Activated CD8-positive, alpha-beta memory T cell treated with anti-CD3 and anti-CD28 coated beads, Interleukin-2, amount 50 U/mL, for 24 hours (primary cell): Measurements from ENCODE around the gene KBTBD12.

Source experiments
- DNase-seq: peaks from one replicate; pipeline ENCODE4 v3.0.0-alpha.2; 2020; ENCODE audit errors: extremely low read depth

Gene KBTBD12

DNA sequence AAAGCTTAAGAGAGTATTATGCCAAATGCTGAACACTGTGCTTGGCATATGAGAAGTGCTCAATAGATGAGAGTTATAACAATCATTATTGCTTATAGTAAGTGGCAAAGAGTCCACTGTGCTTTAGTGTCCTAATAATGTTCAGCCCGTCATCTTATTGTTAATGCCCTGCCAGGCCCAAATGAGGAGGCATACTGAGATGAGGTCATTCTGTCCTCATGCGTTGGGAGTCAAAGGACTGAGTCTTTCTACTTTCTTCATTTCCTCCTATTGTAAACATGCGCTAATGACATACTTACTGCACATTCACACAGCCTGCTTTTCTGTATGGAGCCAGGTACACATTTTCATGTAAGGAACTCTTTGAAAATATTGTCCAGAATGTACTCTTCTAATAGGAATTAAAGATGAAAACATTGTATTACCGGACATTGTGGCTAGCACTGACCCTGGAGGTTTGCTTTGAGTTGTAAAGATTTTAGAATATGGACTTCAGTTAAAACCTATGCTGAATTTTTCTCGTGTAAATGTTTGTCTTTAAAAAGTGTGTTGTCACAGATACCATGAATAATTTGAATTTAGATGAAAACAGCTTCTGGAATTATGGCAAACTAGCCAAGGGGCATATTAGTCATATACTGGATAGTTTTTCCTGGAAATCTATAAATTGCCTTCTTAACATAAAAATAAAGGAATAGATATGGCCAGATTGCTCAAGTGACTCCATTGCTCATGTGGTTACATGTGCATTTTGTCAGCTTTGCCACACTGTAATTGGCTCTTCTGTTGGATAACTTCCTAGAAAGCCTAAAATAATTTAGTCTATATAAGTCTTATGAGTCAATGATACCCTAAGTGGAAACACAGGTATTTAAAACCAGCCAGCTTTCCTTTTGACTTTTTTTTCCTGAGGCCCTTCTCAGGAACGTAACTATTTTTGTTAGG is 38.3 kb downstream of the KBTBD12 start:
- no peak for DNase-seq

DNA sequence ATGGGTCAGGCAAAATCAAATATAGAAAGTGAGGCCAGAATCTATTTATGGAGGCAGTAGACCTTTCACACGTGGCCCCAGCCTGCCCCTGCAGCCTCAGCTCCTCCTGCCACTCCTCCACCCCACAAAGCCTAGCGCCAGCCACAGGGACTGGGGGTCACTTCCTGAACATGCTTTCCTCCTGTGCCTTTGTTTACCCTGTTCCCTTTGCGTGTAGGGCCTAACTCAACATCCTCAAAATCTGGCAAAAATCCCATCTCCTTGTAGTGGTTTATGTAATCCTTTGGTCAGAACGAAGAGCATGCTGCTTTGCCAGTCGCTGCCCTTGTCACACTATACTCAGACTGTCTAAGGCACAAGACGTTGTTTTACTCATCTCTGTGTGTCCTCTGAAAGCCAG is 39.6 kb downstream of the KBTBD12 start:
- DNase-seq: no peak

DNA sequence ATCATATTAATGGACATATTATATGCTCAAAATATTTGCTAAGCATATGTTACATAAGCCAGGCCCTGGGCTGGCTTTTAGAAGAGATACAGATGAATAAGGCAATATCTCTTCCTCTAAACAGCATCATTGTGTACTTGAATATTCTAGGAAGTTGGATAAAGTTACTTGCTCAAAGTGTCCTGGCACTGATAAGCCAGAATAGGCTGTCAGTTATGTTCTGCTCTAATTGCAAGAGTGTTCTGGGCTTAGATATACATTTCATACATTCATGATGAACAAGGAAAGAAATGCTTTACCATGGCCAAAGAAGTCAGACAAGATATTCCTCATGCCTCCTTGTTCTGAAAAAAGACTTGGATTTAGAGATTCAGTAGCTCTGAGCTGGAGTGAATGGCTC is 40.7 kb downstream of the KBTBD12 start:
- DNase-seq: no peak

DNA sequence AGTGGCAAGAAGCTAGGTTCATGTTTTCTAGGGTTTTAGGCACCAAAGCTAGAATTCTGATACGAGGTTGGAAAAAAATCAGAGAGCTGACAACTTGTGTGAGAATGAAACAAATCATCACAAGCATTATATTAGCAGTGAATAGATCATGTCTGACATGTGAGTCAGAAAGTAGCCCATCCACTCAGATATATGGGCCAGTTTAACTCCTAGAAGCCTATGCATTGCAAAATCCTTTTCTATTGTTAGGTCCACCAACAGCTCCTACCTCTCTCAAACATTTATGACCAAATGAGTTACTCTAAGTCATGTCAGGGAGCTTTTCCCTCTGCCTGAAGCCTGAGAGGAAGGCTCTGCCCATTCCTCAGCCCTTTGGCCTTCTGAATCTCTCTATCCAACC is 44.0 kb downstream of the KBTBD12 start:
- no peak for DNase-seq

DNA sequence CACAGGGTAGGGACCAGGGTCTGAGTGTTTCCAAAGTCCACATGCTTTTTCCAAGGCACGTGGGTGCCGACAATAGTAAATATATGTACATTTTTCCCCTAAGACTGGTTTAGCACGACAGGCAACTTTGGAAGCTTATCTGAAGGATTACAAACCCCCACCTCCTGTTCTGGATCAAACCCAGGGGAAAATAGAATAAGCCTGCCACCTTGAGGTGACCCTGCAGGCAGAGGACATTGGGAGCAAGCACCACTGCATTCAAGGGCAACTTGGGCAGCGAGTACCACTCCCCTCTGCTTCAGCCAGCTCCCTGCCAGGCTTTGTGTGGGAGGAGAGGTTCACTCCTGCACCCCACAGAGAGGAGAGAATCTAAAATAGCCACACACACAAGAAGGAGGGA is 44.8 kb downstream of the KBTBD12 start:
- no peak for DNase-seq

DNA sequence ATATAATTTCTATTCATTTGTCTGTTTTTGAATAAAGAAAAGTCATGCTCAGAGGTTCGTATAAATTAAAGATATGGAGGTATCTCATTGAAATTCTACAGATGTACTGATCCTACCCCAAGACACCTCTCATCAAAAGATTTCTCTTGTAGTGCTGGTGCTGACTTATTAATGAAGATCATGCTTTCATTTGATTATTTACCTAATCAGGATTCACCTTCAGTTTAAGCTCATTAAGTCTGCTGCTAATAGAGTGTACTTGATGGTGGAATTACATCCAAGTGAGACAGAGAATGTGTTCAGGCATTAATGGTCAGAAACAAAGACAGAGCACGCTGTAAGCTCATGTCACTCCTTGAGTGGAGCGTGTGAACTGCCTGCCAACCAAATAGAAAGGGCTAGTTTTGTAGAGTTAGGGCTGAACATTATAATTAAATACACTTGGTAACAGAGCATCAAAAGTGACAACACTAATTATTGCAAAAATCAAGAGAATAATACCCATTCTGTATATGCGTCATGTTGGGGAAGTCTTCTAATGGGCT is 45.5 kb downstream of the KBTBD12 start:
- no peak for DNase-seq

DNA sequence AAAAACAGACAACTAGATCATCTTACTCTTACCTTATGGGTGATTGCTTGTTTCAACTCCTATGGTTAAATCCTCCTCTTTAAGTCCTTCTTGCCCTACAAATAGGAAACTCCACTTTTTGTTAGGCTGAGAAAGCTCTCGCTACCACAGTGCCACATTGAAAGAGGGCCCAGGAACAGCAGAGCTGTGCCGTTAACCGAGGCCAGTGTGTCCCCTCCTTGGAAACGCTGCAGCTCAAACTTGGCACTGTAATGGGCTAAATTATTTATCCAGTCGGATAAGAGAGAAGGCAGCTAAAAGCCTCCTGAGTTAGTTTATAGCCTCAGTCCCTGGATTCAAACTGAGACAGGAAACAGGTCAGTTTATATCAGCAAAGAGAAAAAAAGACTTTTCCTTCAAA is 46.1 kb downstream of the KBTBD12 start:
- no peak for DNase-seq

DNA sequence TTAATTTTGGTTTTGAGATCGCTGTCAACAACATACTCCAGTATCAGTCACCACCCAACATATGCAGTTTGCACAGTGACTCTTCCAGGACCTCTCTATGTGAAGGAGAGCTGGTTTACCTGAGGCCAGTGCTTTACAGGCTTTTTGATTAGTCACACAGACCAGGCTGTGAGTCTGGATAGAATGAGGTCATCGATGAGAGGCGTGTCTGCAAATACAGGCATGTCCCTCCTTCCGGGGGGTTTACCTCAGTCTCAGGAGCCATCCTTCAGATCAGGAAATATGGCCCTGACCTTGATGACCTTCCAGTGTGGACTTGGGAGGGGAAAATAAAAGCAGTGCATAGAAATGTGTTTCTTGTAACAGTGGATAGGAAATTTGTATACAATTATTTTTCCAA is 46.9 kb downstream of the KBTBD12 start:
- DNase-seq: no peak

DNA sequence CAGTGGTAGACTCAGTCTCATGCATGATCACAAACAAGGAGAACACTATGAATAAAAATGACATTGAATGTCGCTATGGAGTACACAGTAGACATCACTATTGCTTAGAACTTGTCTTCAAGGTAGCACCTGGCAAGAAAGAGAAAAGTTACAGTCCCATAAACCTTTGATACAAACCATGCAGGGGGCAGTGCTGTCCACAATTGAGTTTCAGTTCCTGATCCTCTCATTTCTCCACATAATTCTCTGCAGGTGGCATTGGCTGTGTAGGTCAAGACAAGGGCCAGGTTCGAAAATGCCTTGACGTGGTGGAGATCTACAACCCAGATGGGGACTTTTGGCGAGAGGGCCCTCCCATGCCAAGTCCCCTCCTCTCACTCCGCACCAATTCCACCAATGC is 47.9 kb downstream of the KBTBD12 start:
- DNase-seq: no peak

DNA sequence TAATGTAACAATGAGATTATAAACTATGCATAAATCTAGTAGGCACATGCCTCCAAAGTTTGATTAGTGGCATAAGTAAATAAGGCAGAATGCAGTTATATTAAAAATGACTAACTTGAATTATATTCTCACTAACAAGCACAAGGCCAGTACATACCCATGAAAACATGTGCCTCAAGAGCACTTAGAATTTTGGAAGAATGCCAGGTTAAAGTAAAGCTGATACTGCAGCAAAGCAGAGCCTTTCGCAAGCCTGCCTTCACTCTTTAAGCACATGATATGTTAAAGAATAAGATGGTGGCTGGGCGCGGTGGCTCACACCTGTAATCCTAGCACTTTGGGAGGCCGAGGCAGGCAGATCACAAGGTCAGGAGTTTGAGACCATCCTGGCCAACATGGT is 49.0 kb downstream of the KBTBD12 start:
- no peak for DNase-seq

DNA sequence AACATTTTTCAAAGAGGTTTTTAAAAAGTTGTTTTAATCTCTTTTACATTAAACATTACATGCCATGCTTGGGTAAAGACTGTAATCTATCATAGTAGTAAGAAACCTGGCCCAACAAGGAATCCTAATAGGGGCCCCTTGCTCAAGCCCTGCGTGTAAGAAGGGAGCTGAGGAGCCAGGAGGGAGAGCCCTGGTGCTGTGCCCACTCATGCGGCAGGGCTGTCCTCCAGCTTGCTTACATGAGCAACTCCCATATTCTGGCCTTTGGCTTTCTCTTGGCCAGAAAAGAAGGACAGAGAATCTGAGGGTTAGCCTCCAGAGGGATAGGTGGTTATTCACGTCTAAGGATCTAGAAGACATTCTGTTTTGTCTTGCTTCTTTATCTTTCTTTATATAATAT is 49.8 kb downstream of the KBTBD12 start:
- no peak for DNase-seq

DNA sequence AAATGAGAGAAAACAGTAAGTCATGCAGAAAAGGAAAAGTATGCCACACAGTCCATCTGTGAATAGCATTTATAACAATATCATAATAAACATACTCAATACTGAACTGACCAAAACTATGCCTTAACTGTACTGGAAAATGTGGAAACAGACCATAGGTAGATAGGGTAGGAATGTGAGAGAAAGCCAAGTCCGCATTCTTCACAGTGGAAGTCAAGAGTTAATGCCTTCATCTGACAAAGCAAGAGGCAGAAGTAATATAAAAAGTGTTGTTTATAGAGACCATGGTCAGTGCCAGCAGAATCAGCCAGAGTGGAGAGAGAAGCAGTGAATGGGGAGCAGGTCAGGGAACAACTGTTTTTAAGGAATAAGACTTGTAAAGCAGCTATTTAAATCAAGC is 52.3 kb downstream of the KBTBD12 start:
- no peak for DNase-seq

DNA sequence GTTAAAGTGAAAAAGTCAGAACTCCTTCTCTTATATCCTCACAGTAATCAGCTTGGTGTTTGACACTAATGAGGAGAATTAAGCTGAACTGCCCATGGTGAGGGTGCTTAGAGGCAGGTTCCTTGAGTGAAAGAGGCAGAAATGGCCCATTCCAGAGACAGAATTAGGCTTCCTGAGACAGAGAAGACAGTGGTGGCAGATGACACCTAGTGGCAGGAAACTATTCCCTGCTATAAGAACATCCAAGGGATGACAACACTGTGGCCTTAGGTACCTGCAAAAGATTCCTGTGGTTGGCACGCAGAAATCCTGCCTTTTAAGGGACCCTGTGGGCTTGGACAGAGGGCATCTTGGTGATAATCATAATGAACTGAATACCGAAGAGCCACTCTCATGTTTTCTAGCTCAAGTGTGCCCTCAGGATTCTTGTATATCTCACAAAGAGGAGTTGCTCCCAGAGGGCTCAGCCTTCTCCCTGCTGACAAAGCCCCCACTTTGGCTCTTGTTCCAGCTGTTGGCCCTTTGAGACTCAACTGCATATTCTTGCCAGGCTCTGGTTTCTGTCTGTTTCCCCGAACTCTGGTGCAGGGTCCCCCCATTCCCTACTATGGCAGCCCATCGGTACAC is 56.0 kb downstream of the KBTBD12 start:
- no peak for DNase-seq

DNA sequence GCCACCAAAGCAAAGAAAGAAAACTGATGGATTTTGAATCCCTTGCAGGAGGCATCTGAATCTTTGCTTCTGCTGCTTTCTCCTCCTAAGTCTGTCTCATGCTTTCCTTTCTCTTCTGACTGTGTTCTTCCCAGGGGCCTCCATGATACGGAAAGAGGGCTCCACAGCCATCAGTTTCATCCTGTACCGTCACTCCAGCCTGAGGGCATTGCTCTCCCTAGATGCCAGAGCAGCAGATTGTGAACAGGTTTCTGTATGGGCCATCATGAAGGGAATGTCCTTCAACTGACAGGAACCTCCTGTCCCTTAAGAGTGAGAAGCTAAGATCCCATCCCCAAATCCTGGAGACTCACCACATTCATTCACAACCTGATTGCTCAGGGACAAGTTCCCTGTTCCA is 59.2 kb downstream of the KBTBD12 start:
- no peak for DNase-seq

DNA sequence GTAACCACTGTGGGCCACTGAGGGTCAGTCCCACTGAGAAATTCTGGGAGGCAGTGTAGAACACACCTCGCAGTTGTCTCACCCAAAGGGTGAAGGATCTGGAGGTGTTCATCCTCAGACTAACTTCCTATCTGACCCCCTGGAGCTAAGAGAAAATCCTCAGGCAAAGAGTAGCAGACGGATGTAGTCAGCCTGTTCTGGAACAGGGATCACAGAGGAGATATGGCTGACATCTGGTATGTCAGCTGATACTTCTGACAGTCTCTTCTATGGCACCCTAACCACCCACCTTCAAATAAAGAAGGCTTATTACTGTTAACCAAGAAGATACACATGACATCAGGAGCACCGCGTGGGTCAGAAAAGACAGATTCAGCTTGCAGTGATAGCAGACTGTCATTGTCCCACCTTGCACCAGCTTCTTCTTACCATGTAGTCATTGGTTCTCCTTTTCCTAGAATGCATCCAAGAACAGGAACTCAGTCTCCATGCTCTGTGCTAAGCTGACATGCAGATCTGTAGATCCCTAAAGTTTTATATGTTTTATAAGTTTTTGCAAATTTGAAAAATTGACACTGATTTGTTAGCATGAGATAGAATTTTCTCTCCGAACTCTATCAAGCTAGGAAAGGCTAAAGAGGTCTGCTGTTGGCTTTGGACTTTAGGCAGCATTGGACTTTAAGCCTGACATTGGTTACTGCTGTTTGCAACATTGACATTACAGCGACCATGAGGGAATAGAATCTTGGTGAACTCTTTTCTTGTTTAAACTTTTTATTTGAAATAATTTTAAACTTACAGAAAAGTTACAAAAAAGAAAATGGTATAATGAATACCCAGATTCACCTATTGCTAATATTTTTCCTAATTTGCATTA is 60.4 kb downstream of the KBTBD12 start:
- no peak for DNase-seq

DNA sequence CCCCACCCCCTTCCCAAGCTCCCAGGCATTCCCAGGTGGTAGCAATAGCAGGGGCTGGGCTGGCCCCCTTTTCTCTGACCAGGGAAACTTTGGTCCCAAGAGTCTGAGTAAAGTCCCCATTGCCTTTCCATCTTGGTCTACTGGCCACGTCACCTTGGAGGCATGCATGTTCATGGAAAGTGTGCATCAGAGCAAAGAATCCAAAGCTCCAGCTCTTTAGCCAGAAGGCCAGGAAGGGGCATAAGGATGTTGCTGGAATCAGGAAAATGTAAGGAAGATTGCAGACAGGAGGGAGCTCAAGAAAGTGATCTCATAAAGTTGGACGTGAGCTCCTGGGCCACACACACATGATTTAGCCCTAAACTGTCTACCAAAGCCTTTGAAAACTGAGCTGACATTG is 63.6 kb downstream of the KBTBD12 start:
- DNase-seq: no peak

DNA sequence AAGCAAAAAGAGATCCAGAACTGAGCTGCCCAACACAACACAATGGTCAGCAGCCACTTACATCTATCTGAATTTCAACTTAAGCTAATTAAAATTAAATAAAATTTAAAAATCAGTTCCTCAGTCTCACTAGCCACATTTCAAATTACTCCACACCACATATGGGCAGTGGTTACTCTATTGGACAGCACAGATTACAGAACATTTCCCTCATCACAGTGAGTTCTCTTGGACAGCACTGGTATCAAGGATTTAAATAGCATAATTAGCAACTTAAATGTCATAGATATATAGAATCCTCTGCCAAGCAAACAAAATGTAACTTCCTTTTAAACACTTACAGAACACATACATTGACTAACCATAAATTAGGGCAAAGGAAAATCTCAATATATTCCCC is 64.4 kb downstream of the KBTBD12 start:
- no peak for DNase-seq

DNA sequence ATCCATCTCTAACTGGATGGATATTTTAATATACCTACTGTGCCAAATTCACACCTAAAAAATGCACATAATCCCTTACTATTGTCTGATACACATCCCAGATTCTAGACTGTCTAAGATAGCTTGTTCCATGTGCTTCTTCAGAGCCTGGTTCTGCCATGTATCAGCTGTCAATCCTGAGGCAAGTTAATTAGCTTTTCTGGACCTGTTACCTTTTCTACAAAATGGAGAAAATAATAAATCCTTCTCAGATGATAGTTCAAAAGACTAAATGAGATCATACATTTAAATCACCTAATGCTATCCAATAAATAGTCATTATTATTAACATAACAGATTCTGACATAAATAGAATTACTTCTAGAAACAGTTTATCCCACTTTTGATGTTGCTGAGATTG is 66.1 kb downstream of the KBTBD12 start:
- no peak for DNase-seq

DNA sequence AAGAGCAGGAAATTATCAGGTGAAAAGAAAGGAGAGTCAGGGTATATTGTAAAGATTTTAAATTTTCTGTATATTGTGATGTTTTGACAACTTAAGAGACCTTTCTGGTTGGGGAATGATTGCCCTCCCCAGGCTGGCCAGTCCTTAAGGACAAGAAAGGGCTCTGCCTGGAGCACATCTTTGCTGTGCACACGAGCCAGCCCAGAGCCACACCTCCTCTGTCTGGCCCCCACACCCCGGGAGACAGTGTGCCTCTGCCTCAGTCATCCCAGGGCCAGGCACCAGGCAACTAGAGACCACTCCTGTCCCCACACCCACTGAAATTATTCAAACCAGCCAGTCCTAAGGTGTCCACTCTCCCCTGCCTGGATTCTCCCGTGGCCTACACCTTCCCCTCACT is 67.1 kb downstream of the KBTBD12 start:
- DNase-seq: no peak

DNA sequence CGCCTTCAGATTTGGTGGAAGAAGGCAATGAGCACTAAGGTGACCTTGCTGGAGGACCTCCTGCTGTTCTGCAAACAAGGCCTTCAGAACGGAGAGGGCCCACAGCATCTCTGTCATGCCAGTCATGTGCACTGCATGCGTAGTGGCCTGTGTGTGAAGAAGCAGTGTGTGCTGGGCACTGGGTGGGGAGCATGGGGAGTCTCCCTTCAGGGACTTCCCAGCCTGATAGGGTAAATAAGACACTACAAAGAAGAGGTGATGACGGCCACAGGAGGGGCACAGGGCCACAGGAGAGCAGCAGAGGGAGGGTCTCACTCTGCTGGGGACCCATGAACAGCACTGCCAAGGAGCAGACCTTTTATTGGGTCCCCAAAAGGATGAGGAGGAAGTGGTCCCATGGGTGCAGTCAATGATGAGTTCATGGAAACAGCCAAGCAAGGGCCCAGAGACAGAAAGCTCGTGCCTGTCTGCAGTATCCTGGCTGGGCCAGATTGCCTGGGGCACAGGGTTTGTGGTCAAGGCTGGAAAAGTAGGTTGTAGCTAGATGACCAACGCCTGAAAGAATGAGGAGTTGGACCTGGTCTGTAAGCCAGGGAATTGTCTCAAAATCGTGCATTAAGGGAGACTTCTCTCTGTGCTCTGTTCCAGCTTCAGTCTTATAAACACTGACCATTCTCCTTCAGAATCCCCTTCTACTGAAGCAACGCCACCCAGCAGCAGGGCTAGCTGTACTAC is 69.4 kb downstream of the KBTBD12 start:
- DNase-seq: no peak

DNA sequence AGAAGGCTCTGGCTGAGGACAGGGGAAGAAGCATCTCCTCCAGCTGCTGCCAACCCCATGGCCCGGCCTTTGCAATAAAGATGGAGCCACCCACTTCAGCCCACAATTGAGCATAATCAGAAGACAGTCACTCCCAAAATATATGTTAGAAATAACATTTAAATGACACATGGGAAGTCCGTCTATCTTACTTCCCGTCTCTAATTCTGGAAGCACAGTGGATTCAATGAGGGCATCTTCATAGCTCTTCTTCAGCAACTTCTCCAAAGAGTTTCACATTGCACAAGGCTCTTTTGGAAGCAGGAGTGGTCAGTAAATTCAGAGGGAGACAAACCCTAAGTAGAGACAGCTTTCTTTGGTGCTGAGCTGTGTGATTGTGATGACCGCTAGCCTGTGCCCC is 70.2 kb downstream of the KBTBD12 start:
- no peak for DNase-seq
